T-helper 17 cell (primary cell): Measurements from ENCODE around the gene ACTN1. TPM values are rescaled to one million over a fixed set of nuclear protein-coding genes. Genes with fewer than 3 reads are reported as not detected.

Source experiments
- ATAC-seq: fragments of 150-1000 bp; cut with Tn5 transposase; 2 replicates; pipeline ENCODE4 v1.10.0; 2021; ENCODE audit warnings: mild to moderate bottlenecking, moderate library complexity
- DNase-seq, 3 donors: peaks; one replicate each; pipeline versions ENCODE4 v3.0.0 to v3.0.0-alpha.2; 2020 to 2021
- H3K9me3 ChIP-seq: one replicate; pipeline ENCODE4 v1.7.0; 2013; ENCODE audit warnings: low read length, mild to moderate bottlenecking; ENCODE audit not compliant: control insufficient read depth, poor library complexity, severe bottlenecking
- H3K27ac Mint-ChIP-seq: one replicate; pipeline ENCODE4 v1.8.0; 2022; ENCODE audit warnings: mild to moderate bottlenecking, moderate library complexity, mixed read lengths
- H3K27me3 Mint-ChIP-seq: one replicate; pipeline ENCODE4 v1.8.0; 2022; ENCODE audit warnings: mixed read lengths
- H3K36me3 Mint-ChIP-seq: one replicate; pipeline ENCODE4 v1.8.0; 2022; ENCODE audit warnings: low read depth, mixed read lengths
- H3K4me1 Mint-ChIP-seq: one replicate; pipeline ENCODE4 v1.8.0; 2022; ENCODE audit warnings: mild to moderate bottlenecking, mixed read lengths
- H3K4me3 Mint-ChIP-seq: one replicate; pipeline ENCODE4 v1.8.0; 2022; ENCODE audit warnings: mild to moderate bottlenecking, moderate library complexity, mixed read lengths
- total RNA-seq, 4 donors: library from RNA in 2 of 4; stranded (reverse) in 2 of 4; gene quantifications; one replicate each; pipeline ENCODE4 v1.2.3 and lab custom pipeline; 2022 to 2026

Gene ACTN1
- total RNA-seq, 2 donors from 2014 or later = 36.8 to 88.9 TPM

DNA sequence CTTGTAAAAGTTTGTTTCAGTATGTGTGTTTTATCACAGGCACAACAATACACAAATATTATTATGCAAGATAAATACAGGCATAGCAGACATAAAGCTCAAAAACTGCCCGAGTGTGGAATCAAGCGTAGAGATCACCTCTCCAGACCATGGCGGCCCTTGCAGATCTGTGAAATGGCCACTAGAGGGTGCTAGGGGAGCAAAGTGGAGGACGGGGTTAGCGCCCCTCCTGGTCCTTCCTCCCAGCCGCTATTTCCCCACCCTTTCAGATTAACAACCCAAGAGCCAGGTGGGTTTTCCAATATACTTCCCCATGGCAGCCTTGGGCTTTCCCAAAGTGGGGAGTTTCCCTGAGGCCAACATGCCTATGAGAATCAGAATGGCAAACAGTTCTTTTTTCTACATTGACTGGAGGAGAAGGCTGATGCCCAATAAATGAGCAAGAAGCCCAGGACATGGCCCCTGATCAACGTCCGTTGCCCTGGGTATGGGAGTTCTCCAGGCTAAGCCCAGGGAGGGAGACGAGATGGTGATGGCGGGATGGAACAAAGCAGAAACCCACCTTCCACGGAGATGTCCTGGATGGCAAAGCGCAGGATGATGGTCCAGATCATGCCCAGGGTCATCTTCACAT lies 67.4 kb downstream of the ACTN1 start:
- peaks cover under 1% of the 10 kb centered on the region for H3K36me3 Mint-ChIP-seq
- H3K4me3 Mint-ChIP-seq = no peak overlapping the region
- DNase-seq (peak; percentile 41 to 70 (median 49)), ATAC-seq (peak; percentile 99)
- H3K27ac Mint-ChIP-seq = no peak overlapping the region
- no peaks in the 10 kb centered on the region for H3K27me3 Mint-ChIP-seq
- H3K9me3 ChIP-seq = no peaks in the 10 kb centered on the region
- H3K4me1 Mint-ChIP-seq = peaks cover 4% of the 10 kb centered on the region

DNA sequence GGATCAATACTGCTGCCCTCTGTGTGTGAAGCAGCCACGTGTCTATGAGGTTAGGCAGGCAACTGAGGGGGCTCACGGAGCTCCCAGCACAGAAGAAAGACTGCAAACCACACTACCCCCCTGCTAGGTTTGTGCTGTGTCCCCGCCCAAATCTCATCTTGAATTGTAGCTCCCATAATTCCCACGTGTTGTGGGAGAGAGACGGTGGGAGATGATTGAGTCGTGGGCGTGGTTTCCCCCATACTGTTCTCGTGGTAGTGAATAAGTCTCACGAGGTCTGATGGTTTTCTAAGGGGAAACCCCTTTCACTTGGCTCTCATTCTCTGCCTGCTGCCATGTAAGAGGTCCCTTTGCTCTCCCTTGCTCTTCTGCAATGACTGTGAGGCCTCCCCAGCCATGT lies 68.6 kb downstream of the ACTN1 start:
- no peaks in the 10 kb centered on the region for H3K36me3 Mint-ChIP-seq
- H3K4me1 Mint-ChIP-seq = peaks cover 4% of the 10 kb centered on the region
- no peak overlapping the region for H3K4me3 Mint-ChIP-seq
- DNase-seq = no peak
- no peak overlapping the region for H3K27ac Mint-ChIP-seq
- no peak for ATAC-seq
- no peaks in the 10 kb centered on the region for H3K27me3 Mint-ChIP-seq
- H3K9me3 ChIP-seq = no peaks in the 10 kb centered on the region

DNA sequence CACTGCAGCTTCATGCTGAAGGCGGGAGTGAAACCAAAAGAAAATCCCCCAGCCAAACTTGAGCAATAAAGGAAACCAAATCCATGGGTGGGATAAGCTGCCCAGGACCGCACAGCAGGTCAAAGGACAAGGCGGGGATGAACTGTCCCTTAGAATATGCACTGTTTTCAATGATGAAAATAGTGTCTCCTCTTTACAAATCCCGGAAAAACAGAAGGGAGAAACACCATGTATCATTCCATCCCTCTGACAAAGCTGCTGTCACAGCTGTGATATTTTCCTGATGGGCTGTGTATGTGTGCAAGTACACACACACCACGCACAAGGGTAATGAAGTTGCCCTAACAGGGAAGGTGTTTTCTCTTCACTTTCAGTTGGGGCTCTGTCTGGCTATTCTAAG lies 70.3 kb downstream of the ACTN1 start:
- no peak overlapping the region for H3K27ac Mint-ChIP-seq
- H3K36me3 Mint-ChIP-seq = no peaks in the 10 kb centered on the region
- H3K9me3 ChIP-seq = no peaks in the 10 kb centered on the region
- H3K4me3 Mint-ChIP-seq = no peak overlapping the region
- peaks cover 2% of the 10 kb centered on the region for H3K4me1 Mint-ChIP-seq
- H3K27me3 Mint-ChIP-seq = no peaks in the 10 kb centered on the region
- ATAC-seq = no peak
- no peak for DNase-seq

DNA sequence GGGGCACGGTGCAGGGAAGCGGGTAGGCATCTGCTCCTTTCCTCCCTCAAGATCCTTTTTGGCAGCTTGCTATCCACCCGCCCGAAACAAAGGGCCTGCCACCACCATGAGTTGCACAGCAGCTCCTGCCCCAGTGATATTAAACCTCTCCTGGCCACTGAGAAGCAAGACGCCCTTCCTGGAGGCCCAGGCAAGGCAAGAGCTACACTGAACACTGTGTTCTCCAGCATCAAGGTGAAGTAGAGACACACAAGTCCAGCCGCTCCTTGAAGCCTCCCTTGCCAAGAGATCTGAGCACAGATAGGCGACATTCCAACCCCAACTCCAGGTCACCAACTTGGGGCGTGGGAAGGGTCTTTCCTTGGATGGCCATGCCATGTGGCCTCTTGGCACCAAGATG lies 70.9 kb downstream of the ACTN1 start:
- no peak for ATAC-seq
- Mint-ChIP-seq H3K4me3 (no peak overlapping the region), H3K27me3 (no peaks in the 10 kb centered on the region), H3K27ac (no peak overlapping the region), H3K4me1 (peaks cover 2% of the 10 kb centered on the region), H3K36me3 (no peaks in the 10 kb centered on the region)
- no peaks in the 10 kb centered on the region for H3K9me3 ChIP-seq
- DNase-seq = no peak

DNA sequence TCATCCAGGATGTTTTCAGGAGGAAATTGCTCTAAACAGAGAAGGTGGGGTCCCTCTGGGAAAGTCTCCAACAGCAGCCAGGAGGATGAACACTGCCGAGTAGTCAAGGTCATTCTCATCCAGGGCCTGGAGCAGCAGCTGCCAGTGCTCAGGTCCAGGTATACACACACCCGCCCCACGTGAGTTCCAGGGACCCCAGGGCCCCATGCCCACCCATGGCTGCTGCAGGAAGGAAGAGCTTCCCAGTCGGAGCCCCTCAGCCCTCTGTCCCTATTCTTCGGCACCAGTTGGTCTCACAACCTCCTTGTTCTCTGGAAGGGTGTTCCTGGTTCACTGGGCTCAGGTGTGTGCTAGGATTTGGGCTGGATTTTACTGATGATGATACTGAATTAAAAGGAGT lies 72.7 kb downstream of the ACTN1 start:
- Mint-ChIP-seq H3K27ac (no peak overlapping the region), H3K4me3 (no peak overlapping the region), H3K27me3 (no peaks in the 10 kb centered on the region), H3K36me3 (no peaks in the 10 kb centered on the region), H3K4me1 (peaks cover under 1% of the 10 kb centered on the region)
- no peaks in the 10 kb centered on the region for H3K9me3 ChIP-seq
- no peak for DNase-seq
- ATAC-seq = no peak

DNA sequence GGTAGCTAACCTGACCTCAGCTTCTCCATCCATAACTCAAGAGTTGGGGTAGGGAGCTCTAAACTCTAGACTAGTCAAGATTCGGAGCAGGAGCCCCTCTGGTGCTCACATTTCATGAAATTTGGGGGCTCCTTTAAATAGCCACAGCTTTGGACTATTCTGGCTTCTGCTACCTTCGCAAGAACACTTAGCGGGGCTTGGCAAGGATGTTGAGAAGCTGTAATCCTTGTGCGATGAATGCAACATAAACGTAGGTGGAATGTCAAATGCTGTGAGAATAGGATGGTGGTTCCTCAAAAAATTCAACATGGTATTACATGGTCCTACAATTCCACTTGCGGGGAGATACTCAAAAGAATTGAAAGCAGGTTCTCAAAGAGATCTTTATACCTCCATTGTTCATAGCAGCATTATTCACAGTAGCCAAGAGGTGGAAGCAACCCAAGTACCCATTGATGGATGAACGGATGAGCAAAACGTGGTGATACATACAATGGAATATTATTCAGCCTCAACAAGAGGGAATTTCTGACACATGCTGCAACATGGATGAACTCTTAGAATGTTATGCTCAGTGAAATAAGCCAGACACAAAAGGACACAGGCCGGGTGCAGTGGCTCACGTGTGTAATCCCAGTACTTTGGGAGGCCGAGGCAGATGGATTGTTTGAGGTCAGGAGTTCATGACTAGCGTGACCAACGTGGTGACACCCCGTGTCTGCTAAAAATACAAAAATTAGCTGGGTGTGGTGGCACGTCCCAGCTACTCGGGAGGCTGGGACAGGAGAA lies 73.8 kb downstream of the ACTN1 start:
- no peak overlapping the region for H3K27ac Mint-ChIP-seq
- peaks cover under 1% of the 10 kb centered on the region for H3K4me1 Mint-ChIP-seq
- DNase-seq (no peak), ATAC-seq (no peak)
- no peak overlapping the region for H3K4me3 Mint-ChIP-seq
- H3K36me3 Mint-ChIP-seq = peaks cover under 1% of the 10 kb centered on the region
- H3K27me3 Mint-ChIP-seq = no peaks in the 10 kb centered on the region
- H3K9me3 ChIP-seq = no peaks in the 10 kb centered on the region

DNA sequence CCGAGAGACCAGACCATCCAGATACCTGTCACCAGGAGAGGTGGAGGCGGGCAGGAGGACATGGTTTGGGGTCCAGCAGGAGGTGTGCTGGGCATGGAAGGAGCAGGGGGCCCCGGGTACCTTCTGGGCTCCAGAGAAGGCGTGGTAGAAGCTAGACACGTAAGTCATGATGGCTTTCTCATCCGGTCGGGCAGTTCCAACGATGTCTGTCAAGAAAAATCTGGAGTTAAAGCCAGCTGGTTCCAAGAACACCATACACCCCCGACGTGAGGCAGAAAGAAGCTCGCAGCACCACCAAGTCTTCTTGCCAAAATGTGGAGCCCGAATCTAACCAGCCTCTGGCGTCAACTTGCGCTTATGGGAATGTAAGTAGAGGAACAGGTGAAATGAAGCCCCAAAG lies 76.7 kb downstream of the ACTN1 start:
- no peak overlapping the region for H3K27ac Mint-ChIP-seq
- H3K9me3 ChIP-seq = no peaks in the 10 kb centered on the region

DNA sequence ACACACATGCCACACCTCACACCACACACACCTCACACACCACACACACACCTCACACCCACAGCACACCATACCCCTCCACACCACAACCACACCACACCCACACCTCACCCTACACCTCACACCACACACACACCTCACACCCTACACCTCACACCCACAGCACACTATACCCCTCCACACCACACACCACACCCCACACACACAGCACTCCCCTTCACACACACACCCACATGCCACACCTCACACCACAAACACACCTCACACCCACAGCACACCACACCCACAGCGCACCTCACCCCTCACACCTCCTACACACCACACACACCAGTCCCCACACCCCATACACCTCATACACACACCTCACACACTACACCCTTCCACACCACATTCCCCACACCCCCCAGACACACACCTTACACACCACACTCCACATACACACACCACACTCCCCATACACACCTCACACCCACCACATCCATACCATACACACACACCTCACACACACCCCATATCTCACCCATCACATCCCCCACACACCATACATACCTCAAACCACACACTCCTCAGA lies 80.0 kb downstream of the ACTN1 start:
- ATAC-seq (peak; percentile 23), DNase-seq (no peak)
- H3K9me3 ChIP-seq = no peaks in the 10 kb centered on the region
- Mint-ChIP-seq H3K27me3 (no peaks in the 10 kb centered on the region), H3K4me3 (no peak overlapping the region), H3K4me1 (peaks cover 12% of the 10 kb centered on the region), H3K27ac (no peak overlapping the region), H3K36me3 (peaks cover 7% of the 10 kb centered on the region)

More for the DNA sequence above, 76.7 kb downstream of the ACTN1 start:
- Mint-ChIP-seq H3K4me3 (no peak overlapping the region), H3K27me3 (no peaks in the 10 kb centered on the region), H3K4me1 (peaks cover 12% of the 10 kb centered on the region), H3K36me3 (peaks cover 7% of the 10 kb centered on the region)
- no peak for DNase-seq
- no peak for ATAC-seq

DNA sequence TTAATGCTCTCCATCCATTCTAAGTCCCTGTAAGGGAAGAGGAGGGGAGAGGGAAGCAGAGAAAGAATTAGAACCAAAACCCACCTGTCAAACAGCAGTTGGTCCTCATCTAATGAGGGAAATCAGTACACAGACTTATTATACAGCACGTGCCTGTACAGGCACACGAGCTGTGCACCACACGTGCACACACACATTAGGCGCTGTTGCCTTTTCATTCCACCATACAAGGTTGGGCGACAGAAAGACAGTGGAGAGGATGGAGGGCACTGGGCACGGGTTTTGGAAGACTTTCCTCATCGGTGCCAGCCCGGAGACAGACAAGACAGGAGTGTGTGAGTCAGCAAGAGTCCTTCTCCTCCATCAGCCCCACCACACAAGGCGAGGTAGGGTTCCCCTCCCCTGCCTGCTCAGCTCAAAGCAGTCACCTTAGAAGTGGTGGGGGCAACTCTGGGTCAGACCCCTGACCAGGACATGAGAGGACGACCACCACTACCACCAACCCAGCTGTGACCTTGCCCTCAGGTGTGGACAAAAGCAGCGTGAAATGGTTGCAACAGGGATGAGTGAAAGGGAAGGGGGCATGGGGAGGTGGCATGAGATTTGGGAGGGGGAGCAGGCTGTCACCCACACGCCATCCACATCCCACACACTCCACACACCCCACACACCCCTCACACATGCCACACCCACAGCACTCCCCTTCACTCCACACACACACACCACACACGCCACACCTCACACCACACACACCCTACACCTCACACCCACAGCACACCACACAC lies 80.7 kb downstream of the ACTN1 start:
- ATAC-seq (peak; percentile 16), DNase-seq (no peak)
- H3K36me3 Mint-ChIP-seq = peaks cover 7% of the 10 kb centered on the region
- no peaks in the 10 kb centered on the region for H3K9me3 ChIP-seq
- H3K27me3 Mint-ChIP-seq = no peaks in the 10 kb centered on the region
- H3K27ac Mint-ChIP-seq = peak overlapping the region; percentile 49
- H3K4me1 Mint-ChIP-seq = peaks cover 12% of the 10 kb centered on the region
- H3K4me3 Mint-ChIP-seq = no peak overlapping the region

DNA sequence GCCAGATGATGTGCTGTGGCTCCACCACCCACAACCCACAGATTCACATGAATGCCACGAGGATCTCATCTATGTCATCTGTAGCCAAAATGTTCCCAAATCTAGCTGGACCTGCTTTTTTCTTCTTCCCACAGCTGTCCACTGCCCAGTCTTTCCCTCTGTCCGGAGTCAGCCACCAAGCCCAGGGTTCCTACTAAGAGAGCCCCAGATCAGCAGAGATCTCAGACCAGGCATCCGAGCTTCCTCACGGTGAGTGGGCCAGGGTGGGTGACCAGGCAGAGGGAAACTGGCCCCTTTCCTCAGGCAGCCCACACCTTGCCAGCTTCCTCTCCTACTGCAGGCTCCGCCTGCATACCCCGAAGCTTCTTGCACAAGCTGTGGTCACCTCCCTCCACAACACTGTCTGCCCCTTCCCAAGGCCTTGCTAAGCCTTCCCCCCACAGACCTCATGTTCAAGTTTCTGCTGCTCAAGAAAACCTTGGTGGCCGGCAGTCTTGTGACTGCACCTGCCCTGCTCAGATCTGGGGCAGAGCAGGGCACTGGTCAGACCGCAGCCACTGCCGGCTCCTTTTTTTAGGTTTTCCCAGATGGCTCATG lies 81.4 kb downstream of the ACTN1 start:
- Mint-ChIP-seq H3K36me3 (peaks cover 7% of the 10 kb centered on the region), H3K27ac (peak overlapping the region; percentile 49), H3K4me1 (peaks cover 12% of the 10 kb centered on the region), H3K4me3 (no peak overlapping the region), H3K27me3 (no peaks in the 10 kb centered on the region)
- ATAC-seq (no peak), DNase-seq (no peak)
- no peaks in the 10 kb centered on the region for H3K9me3 ChIP-seq

DNA sequence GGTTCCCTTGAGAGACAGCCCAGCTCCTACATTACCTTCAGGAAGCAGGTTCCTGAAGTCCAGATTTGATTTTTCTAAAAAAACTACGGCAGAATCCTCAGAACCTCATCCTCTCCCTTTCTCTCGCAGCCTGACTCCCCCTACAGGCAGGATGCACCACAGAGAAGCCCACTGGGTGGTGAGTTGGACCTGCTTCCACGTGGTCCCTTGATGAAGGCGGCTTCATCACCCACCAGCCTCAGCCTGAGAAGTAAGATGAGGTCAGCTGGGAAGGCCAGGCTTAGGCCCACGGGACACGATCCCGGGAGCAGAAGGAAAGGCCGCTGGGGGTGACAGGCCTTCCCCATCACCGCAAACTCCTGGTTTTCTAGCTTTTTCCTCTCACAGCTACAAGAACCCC lies 83.0 kb downstream of the ACTN1 start:
- H3K9me3 ChIP-seq = no peaks in the 10 kb centered on the region
- no peak for ATAC-seq
- no peak for DNase-seq
- Mint-ChIP-seq H3K4me1 (peaks cover 12% of the 10 kb centered on the region), H3K36me3 (peaks cover 7% of the 10 kb centered on the region), H3K27me3 (no peaks in the 10 kb centered on the region), H3K27ac (peak overlapping the region; percentile 61), H3K4me3 (no peak overlapping the region)

DNA sequence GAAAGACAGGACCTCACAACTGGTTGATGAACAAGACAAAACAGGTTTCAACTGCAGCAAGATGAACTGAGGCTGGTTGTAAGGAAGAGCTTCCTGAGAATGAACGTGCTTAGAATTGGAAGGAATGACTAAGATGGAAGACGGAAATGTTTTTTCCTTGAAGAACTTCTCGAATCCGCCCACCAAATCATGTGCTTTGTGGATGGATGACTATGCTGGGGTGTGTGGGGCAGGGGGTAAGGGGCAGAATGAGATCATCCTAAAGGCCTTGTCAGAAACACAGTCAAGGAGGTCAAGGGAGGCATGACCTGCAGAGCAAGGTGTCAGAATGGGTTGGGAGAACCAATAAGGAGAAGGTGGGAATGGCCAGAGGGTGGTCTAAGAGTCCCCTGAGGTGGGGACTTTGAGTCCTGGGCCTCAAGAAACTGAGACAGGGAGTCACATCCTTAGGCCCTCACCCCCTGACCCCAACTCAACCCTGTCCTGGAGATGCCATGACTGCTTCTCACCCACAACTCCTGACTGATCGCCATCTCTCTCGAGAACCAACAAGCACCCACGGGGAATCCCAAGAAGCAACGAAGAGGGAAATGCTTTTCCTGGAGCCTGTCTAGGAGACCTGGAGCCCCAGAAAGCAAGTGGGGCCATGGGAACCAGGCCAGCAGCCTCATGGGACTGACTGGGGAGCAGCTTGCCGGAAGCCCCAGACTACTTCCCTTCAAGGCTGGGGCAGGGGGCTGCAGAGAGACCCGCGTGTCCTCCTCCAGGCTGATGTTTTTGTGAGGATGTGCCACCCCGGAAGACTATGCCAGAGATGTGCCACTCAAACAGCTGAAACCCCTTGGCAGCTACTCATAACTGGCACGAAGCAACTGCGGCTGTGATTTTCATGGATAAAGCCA lies 84.0 kb downstream of the ACTN1 start:
- Mint-ChIP-seq H3K36me3 (peaks cover 5% of the 10 kb centered on the region), H3K4me1 (peaks cover 9% of the 10 kb centered on the region), H3K27ac (peak overlapping the region; percentile 61), H3K27me3 (no peaks in the 10 kb centered on the region), H3K4me3 (no peak overlapping the region)
- DNase-seq = no peak
- ATAC-seq = no peak
- no peaks in the 10 kb centered on the region for H3K9me3 ChIP-seq
